Daoy (cell line): ENCODE results near the gene GLIPR1L1. TPM values are rescaled to one million over a fixed set of nuclear protein-coding genes. Genes with fewer than 3 reads are reported as not detected.

ENCODE experiments used
- DNase-seq: peaks from one replicate; pipeline ENCODE4 v3.0.0-alpha.2; 2015; ENCODE audit warnings: low read depth
- total RNA-seq: library from RNA; depleted of rRNA; stranded (reverse); fragments of >200 nt; shearing (Covaris generic); gene quantifications from 2 replicates; pipeline ENCODE4 v1.2.3, GENCODE V29; 2014; rRNA removed

The GLIPR1L1 gene
- total RNA-seq, 1 experiment from 2014 or later, result not detected

DNA sequence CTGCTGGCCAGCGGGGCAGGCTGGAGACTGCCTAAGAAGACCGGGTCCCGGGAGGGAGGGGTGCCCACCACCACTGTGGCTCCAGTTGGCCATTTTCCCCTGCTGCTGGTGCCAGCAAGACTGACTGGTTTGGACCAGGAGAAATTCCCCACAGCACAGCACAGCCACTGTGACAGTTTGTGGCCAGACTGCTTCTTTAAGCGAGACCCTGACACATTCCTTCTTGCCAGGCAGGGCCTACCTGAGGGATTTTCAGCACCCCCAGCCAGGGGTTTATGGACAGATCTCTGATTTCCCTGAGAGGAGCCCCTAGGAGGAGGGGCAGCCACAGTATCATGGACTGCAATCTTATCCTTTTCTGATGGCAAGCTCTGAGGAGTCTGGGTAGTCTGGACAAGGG, 15.5 kb downstream of the GLIPR1L1 start:
- no peak for DNase-seq

DNA sequence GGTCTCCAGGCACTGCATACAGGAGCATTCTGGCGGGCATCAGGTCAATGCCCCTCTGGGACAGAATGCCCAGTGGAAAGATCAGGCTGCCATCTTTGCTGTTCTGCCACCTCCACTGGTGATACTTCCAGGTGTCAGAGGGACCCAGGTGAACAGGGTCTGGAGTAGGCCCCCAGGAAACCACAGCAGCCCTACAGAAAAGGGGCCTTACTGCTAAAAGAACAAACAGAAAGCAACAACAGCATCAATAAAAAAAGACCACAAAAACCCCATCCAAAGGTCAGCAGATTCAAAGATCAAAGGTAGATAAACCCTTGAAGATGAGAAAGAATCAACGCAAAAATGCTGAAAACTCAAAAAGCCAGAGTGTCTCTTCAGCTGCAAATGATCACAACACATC, 15.9 kb downstream of the GLIPR1L1 start:
- DNase-seq, result no peak

DNA sequence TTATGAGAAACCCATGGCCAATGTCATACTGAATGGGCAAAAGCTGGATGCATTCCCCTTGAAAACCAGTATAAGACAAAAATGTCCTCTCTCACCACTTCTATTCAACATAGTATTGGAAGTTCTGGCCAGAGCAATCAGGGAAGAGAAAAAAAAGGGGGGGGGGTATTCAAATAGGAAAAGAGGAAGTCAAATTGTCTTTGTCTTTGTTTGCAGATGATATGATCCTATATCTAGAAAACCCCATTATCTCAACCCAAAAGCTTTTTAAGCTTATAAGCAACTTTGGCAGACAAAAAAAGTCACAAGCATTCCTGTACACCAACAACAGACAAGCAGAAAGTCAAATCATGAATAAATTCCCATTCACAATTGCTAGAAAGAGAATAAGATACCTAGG, 19.5 kb downstream of the GLIPR1L1 start:
- DNase-seq, result no peak

DNA sequence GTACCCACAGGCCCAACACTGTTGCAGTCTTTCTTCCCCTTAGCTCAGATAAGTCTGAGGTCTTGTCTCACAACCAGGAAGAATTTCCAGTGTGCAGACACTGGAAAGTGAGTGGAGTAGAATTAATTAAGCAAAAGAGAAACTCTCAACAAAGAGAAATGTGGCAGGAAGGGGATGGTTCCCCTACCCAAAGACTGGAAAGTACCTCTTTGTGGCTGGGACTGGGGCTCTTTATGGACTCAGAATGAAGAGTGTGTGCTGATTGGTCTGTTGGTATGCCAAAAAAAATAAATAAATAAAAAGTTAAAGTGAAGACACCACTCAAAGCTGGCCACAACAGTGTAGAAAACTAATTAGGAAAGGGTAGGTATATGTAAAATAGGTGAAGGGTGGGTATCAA, 26.4 kb downstream of the GLIPR1L1 start:
- DNase-seq, result no peak

DNA sequence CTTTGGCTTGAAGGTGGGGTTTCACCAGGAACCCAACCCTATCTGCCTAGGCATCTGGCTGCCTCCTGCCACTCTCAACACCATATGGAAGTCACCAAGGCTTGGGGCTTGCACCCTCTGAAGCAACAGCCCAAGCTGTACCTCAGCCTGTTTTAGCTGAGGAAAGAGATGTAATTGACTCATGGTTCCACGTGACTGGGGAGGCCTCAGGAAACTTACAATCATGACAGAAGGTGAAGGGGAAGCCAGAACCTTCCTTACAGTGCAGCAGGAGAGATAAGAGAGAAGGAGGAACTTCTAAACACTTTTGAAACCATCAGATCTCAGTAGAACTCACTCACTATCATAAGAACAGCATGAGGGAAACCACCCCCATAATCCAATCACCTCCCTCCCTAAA, 26.9 kb downstream of the GLIPR1L1 start:
- DNase-seq, result no peak

DNA sequence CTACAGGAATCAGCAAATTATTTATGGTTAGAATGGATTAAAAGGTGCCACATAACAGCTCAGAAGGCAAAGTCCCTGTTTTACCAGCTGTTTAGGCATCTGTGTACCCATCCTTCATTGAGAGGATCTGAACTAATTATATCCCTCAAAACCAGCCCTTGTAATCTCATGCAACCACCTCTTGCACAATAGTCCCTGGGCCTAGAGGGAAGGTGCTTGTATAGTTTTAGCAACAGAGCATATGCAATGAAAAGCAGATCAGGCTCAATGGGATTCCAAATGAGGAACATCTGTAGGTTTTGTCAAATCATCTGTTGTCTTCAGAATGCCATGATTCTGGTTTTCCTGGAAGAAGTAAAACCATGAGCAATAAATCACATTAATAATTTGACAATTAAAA, 30.4 kb downstream of the GLIPR1L1 start:
- no peak for DNase-seq

DNA sequence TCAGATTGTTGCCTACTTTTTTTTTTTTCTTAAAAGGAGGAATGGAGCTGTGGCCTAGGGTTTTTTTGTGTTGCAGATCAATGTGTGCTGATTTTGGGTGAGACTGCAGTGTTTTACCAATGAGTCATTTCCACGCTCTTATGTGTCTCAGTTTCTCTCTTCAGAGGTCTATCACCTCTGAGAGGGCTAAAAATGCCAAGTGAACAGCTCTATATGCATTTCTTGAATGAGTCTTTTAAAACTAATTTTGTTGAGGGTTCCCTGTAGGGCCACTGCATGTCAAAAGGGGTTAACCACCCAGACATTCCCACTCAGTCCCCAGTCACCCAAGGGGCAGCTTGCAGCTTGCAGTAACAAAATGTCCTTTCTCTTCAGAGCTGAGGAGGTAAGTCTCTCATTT, 32.2 kb downstream of the GLIPR1L1 start:
- DNase-seq, result no peak

DNA sequence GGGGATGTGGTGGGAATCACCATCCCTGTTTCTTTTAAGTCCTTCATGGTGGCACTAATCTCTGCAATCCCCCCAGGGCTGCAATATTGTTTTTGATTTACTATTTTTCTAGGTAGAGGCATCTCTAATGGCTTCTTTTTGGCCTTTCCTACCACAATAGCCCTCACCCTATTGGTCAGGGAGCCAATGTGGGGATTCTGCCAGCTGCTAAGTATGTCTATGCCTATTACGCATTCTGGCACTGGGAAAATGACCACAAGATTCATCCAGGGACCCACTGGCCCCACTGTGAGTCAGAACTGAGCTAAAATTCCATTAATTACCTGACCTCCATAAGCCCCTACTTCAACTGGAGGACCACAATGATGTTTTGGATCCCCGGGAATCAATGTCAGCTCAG, 40.5 kb downstream of the GLIPR1L1 start:
- DNase-seq, result no peak

DNA sequence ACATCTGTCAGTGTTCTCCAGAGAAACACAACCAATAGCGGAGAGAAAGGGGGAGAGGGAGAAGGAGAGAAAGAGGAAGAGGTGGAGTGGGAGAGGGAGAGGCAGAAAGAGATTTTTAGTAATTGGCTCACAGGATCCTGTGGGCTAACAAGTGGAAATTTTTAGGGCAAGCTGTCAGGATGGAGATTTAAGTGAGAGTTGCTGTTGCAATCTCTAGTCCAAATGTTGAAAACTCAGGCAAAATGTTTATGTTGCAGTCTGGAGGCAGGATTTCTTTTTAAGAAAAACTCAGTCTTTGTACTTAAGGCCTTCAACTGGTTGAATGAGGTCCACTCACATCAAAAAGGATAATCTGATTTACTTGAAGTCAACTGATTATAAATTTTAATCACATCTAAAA, 43.9 kb downstream of the GLIPR1L1 start:
- DNase-seq, result no peak

DNA sequence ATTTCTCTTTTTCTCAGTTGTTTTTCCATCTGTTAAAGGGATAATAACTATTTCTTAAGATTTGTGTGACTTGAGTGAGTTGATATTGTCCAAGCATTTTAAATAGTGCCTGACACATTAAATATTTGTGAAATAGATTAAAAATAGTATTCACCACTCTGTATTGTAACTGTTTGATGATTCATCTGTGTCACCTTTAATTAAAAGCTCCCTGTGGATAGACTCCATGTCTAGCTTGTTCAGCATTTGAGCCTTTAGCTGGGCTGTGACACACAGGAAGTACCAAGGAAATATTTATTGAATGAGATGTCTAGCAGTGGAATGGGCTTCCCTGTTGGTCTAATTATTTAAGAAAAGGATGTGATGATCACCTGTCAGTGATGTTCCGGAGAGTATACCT, 54.6 kb downstream of the GLIPR1L1 start:
- DNase-seq, result peak; percentile 56

DNA sequence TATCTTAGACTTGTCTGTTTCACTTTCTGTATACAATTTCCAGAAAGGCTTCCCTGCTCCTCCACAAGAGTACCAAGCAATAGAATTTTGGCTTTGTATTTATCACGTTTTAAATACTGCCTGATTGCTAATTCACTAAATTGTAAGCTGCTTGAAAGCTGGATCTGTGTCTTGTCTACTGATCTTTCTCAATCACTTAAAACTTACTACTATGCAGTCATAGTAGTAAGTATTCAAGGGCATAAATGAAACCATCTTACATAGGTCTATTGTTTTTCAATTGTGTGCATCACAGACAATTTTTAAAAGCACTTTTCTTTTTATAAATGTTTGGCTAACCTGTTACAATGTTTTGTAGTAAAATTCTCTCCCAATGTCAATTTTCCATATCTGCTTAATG, 55.2 kb downstream of the GLIPR1L1 start:
- DNase-seq, result no peak

DNA sequence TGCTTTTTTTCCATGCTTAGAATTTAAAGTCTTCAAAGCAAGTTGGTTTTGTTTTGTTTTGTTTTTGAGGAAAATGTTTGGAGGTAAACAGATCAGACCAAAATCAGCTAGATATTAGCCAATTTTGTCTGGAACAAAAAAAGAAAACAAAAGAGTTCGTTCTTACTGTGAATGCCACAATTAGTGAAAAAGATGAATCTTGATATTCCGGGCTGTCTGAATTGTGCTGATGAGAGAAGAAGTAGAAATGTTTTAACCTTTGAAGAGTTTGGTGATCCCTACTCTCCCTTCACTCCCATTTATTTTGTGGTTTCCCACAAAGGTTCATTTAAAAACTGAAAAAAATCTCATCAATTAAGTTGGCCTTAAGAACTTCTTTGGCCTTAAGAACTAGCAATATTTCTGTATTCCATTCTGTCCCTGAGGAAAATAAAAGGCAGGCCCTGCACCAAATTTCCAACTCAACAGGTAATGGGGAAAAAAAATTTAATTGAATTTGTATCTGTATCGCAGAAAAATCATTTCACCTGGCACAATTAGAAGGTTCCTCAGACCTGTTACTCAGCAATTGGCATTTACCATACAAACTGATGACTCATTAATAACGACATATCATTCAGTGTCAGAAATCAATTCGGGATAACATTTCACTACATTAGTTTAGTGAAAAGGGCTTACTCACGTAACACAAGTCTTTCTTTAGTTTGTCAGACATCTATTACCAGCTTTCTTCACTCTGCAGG, 55.9 kb downstream of the GLIPR1L1 start:
- DNase-seq, result no peak

DNA sequence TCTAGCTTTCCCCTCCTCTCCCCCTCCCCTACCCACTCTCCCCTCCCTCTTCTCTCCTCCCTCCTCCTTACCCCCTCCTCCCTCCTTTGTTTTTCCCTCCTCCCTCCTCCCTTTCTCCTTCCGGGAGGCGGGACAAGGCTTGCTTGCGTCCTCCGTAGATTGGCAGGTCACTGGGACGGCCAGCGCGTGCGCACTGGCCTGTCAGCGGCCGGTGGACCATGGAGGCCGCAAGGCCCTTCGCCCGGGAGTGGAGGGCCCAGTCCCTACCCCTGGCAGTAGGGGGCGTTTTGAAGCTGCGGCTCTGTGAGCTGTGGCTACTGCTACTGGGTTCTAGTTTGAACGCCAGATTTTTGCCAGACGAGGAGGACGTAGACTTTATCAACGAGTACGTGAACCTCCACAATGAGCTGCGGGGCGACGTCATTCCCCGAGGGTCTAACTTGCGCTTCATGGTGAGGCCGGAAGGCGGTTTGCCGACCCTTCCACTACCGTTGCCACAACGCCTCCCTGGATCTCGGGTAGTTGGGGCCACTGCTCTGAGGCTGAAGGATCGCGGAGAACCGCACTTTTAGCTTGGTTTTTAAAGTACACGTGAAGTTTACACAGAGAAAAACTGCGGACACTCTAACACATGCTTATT, 56.5 kb downstream of the GLIPR1L1 start, which contains the start of gene GLIPR1L2:
Gene GLIPR1L2 (plus strand): TSS at position 191 of the 640 bp plus-strand sequence. CDS start 28 bp downstream, at position 219.
- peak; percentile 99 for DNase-seq

DNA sequence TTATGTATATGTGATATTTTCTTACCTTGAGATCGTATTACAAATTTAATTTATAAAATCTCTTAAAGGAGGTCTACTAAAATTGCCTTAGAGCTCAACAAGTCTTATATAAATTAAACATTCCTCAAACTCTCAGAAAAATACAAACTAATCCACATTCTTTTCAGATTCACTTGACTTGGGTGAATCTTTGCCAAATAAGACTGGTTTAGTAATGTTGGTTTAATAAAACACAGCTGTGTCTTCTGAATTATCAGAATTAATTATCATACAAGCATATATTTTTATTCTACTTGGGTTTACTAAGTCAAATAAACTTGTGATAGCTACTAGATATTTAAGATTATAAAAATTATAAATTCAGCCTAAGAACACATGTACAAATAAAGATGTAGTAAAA, 69.8 kb downstream of the GLIPR1L1 start:
- DNase-seq, result no peak

DNA sequence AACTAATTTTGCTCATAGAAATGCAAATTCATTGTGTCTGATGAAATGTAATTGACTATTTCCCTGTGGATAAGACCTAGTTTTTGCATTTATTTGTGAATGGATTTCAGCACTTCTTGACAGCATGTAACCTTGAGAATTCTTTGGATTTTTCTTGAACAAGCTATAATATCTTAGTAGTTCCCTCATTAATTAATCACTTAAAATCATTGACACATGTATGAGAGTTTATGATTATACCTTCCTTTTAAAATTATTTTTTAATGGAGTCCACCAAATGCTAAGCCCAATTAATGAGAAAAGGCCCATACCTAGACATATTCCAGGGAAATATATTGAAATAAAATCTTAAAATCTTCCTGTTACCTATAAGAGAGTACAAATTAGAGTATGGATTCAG, 73.2 kb downstream of the GLIPR1L1 start:
- no peak for DNase-seq

DNA sequence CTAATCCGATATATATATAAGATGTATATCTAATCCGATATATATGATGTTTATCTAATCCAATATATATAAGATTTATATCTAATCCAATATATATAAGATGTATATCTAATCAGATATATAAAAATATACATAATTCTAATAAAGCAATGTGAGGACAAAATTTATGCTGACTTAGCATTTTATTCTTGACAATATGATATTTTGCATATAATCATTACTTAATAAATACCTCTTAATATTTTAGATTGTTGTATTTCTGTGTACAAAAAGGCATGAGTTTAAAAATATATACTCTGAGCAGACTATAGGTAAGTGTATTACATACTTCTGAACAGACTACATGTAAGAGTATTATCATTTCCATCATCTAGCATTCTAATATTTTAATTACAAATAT, 75.4 kb downstream of the GLIPR1L1 start:
- no peak for DNase-seq

DNA sequence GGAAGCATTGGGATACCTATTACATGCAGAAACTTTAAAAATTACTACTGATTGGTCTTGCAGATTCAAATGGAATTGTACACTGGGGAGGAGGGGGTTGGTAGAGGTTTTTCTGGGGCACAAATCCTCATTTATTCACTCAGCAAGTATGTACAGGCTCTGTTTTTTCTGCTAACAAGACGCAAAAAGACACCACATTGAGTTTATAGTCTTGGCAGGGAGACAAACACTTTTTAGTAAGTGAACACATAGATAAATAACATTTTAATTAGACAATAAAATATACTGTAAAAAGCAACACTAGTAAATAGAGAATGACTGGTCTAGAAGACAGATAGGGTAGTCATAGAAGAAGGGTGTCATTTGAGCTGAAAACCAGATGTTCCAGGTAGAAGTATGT, 80.2 kb downstream of the GLIPR1L1 start:
- DNase-seq, result no peak

DNA sequence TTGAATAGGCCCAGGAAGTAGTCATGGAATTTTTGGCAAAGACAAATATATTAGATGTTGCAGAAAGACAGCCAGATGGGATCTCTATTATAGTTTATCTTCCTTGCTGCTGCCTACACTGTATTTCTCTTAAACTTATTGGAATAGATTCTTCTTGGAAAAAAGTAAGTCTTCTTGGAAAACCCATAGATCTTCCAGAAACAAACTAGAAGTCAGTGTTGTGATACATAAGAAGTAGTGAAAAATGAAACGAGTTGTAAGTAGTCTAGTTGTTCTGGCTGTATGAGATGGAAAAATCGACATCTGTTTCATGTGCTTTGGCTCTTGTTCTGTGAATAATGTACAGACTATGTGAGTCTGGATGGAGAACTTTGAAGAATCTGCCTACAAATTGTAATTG, 85.4 kb downstream of the GLIPR1L1 start:
- no peak for DNase-seq

Other genes starting within 250 kb of the GLIPR1L1 start
- not detected in 2 replicates for gene KCNC2, start 124.8 kb upstream of the GLIPR1L1 start, total RNA-seq
- gene CAPS2, start 4.3 kb upstream of the GLIPR1L1 start, total RNA-seq, result 1.3 and 3.5 TPM in 2 replicates
- gene GLIPR1L2, start 56.4 kb downstream of the GLIPR1L1 start, total RNA-seq, result 1.8 TPM in 1 of 2 replicates, not detected in the other
- gene GLIPR1, start 146.1 kb downstream of the GLIPR1L1 start, total RNA-seq, result 71.9 and 73.3 TPM in 2 replicates
- 50.3 and 52.4 TPM in 2 replicates for gene KRR1, start 176.9 kb downstream of the GLIPR1L1 start, total RNA-seq